H1 (cell line): ENCODE data around the gene CXCL17. TPM values are rescaled to one million over a fixed set of nuclear protein-coding genes. Genes with fewer than 3 reads are reported as not detected.

ENCODE experiments used
- CTCF ChIA-PET: fragments of 300-600 bp; sonication (Branson Sonifier 250); formaldehyde crosslinking; loops from one replicate; lab custom pipeline; 2021; ENCODE audit not compliant: partially characterized antibody; lab: Charles Lee
- POLR2A ChIA-PET: fragments of 300-600 bp; sonication (Branson Sonifier 250); formaldehyde crosslinking; loops from one replicate; lab custom pipeline; 2021; ENCODE audit warnings: inconsistent platforms; ENCODE audit not compliant: partially characterized antibody; lab: Charles Lee
- DNase-seq, 2 experiments: peaks; one replicate each; pipeline versions ENCODE4 v3.0.0 to v3.0.0-alpha.2; 2010 to 2022; ENCODE audit warnings: low spot score in 2 of 2, low read depth in 1 of 2, mixed read lengths in 1 of 2
- FAIRE-seq: peaks from 2 replicates; lab custom pipeline; 2011; peaks lifted over from hg19 to GRCh38; lab: Jason Lieb, UNC
- H2AFZ ChIP-seq: 2 replicates; pipeline ENCODE4 v1.8.1; 2012; ENCODE audit warnings: low read length, inconsistent platforms
- H2AK5ac ChIP-seq: 2 replicates; pipeline ENCODE4 v1.6.1; 2013; ENCODE audit warnings: low read depth, low read length
- H2BK120ac ChIP-seq: replicated peaks from 2 replicates; pipeline ENCODE3; 2013; ENCODE audit warnings: low read depth, low read length, inconsistent platforms
- H2BK12ac ChIP-seq: 2 replicates; pipeline ENCODE4 v1.6.1; 2013; ENCODE audit warnings: low read depth, low read length
- H2BK15ac ChIP-seq: 2 replicates; pipeline ENCODE4 v1.6.1; 2013; ENCODE audit warnings: low read length
- H2BK20ac ChIP-seq: 2 replicates; pipeline ENCODE4 v1.6.1; 2013; ENCODE audit warnings: low read length
- H2BK5ac ChIP-seq: 2 replicates; pipeline ENCODE4 v1.6.1; 2013; ENCODE audit warnings: low read depth, low read length
- H3K14ac ChIP-seq: 2 replicates; pipeline ENCODE4 v1.6.1; 2013; ENCODE audit warnings: inconsistent platforms; ENCODE audit not compliant: insufficient read length
- H3K18ac ChIP-seq: 2 replicates; pipeline ENCODE4 v1.6.1; 2013; ENCODE audit warnings: low read length; ENCODE audit errors: extremely low read depth
- H3K23ac ChIP-seq: 2 replicates; pipeline ENCODE4 v1.6.1; 2013; ENCODE audit warnings: inconsistent platforms; ENCODE audit not compliant: insufficient read length
- H3K23me2 ChIP-seq: 2 replicates; pipeline ENCODE4 v1.6.1; 2013; ENCODE audit warnings: low read depth, low read length
- H3K27ac ChIP-seq: 2 replicates; pipeline ENCODE4 v1.6.1; 2011; ENCODE audit warnings: low read depth, low read length, inconsistent platforms
- H3K27me3 ChIP-seq, 4 experiments: replicated peaks in 1 of 4; 1 replicate in 1 of 4; 2 replicates in 3 of 4; pipeline versions ENCODE4 v1.6.1 to v1.8.1; 2011 to 2013; ENCODE audit warnings: low read length in 3 of 4, mild to moderate bottlenecking in 3 of 4, inconsistent platforms in 2 of 4, mixed read lengths in 2 of 4, moderate library complexity in 1 of 4; ENCODE audit not compliant: control insufficient read depth in 3 of 4, insufficient read depth in 3 of 4; ENCODE audit errors: extremely low read depth in 1 of 4
- H3K36me3 ChIP-seq, 4 experiments: 2 replicates each; pipeline versions ENCODE4 v1.6.1 to v1.8.1; 2011 to 2013; ENCODE audit warnings: mild to moderate bottlenecking in 4 of 4, low read length in 3 of 4, moderate library complexity in 2 of 4, control low read depth in 1 of 4, inconsistent platforms in 1 of 4; ENCODE audit not compliant: insufficient read depth in 4 of 4, control insufficient read depth in 2 of 4
- H3K4ac ChIP-seq: replicated peaks from 2 replicates; pipeline ENCODE3; 2013; ENCODE audit warnings: low read length, low read depth, mixed read lengths, inconsistent platforms; ENCODE audit not compliant: insufficient read length
- H3K4me1 ChIP-seq, 4 experiments: replicated peaks in 1 of 4; 1 replicate in 1 of 4; 2 replicates in 3 of 4; pipeline versions ENCODE4 v1.6.1 to v1.8.1; 2011 to 2013; ENCODE audit warnings: low read length in 3 of 4, inconsistent platforms in 2 of 4, mixed read lengths in 1 of 4; ENCODE audit not compliant: insufficient read depth in 4 of 4, control insufficient read depth in 3 of 4
- H3K4me2 ChIP-seq, 2 experiments: 2 replicates each; pipeline versions ENCODE4 v1.6.1 to v1.8.1; 2011 to 2013; ENCODE audit warnings: low read depth in 2 of 2, low read length in 2 of 2, control low read depth in 1 of 2, inconsistent platforms in 1 of 2, mild to moderate bottlenecking in 1 of 2; ENCODE audit not compliant: insufficient read depth in 1 of 2
- H3K4me3 ChIP-seq, 4 experiments: fragments of 200-600, 300-600 bp in 1 of 4; sonication (generic), shearing (Covaris generic), sonication (Bioruptor Twin) in 1 of 4; 2 replicates each; pipeline versions ENCODE4 v1.5.1 to v1.8.1; 2011 to 2016; ENCODE audit warnings: low read length in 4 of 4, low read depth in 3 of 4, control low read depth in 2 of 4, inconsistent platforms in 2 of 4, mild to moderate bottlenecking in 2 of 4, mixed read lengths in 1 of 4, moderate library complexity in 1 of 4; ENCODE audit not compliant: insufficient read depth in 2 of 4; ENCODE audit errors: extremely low read depth in 1 of 4
- H3K56ac ChIP-seq: replicated peaks from 2 replicates; pipeline ENCODE3; 2013; ENCODE audit warnings: low read depth, mild to moderate bottlenecking, mixed read lengths, low read length, inconsistent platforms; ENCODE audit not compliant: insufficient read length
- H3K79me1 ChIP-seq: 2 replicates; pipeline ENCODE4 v1.6.1; 2013; ENCODE audit warnings: low read depth, low read length, control low read depth
- H3K79me2 ChIP-seq, 2 experiments: 2 replicates each; pipeline versions ENCODE4 v1.6.1 to v1.8.1; 2012 to 2013; ENCODE audit warnings: low read length in 2 of 2, mild to moderate bottlenecking in 2 of 2, inconsistent platforms in 1 of 2; ENCODE audit not compliant: insufficient read depth in 2 of 2, control insufficient read depth in 1 of 2
- H3K9ac ChIP-seq, 4 experiments: replicated peaks in 1 of 4; 1 replicate in 1 of 4; 2 replicates in 3 of 4; pipeline versions ENCODE4 v1.6.1 to v1.8.1; 2011 to 2013; ENCODE audit warnings: low read depth in 3 of 4, low read length in 3 of 4, control low read depth in 2 of 4, mild to moderate bottlenecking in 2 of 4, moderate library complexity in 2 of 4, inconsistent platforms in 1 of 4; ENCODE audit errors: extremely low read depth in 1 of 4
- H3K9me3 ChIP-seq, 2 experiments: 2 replicates each; pipeline versions ENCODE4 v1.6.1 to v1.8.1; 2012 to 2013; ENCODE audit warnings: mild to moderate bottlenecking in 2 of 2, moderate library complexity in 2 of 2, control low read depth in 1 of 2, inconsistent platforms in 1 of 2, low read depth in 1 of 2, low read length in 1 of 2, mixed read lengths in 1 of 2; ENCODE audit not compliant: insufficient read depth in 2 of 2
- H4K20me1 ChIP-seq, 2 experiments: replicated peaks in 1 of 2; 2 replicates each; pipeline versions ENCODE3 to v1.8.1; 2011 to 2013; ENCODE audit warnings: inconsistent platforms in 2 of 2, low read length in 2 of 2, mild to moderate bottlenecking in 1 of 2; ENCODE audit not compliant: insufficient read depth in 2 of 2, control insufficient read depth in 1 of 2
- H4K5ac ChIP-seq: 2 replicates; pipeline ENCODE4 v1.6.1; 2013; ENCODE audit warnings: low read length, low read depth, mixed read lengths, inconsistent platforms; ENCODE audit not compliant: insufficient read length
- H4K8ac ChIP-seq: 2 replicates; pipeline ENCODE4 v1.8.0; 2013; ENCODE audit warnings: mild to moderate bottlenecking, moderate library complexity, low read length, inconsistent platforms; ENCODE audit not compliant: insufficient read depth; ENCODE audit errors: extremely low read depth
- H4K91ac ChIP-seq: replicated peaks from 2 replicates; pipeline ENCODE3; 2013; ENCODE audit warnings: low read length, mixed read lengths, inconsistent platforms; ENCODE audit not compliant: insufficient read length
- RFX5 ChIP-seq: IDR thresholded peaks from 2 replicates; pipeline ENCODE4 v1.6.1; 2011; ENCODE audit warnings: low read depth, low read length, improper control_type of control experiment, borderline replicate concordance
- SP2 ChIP-seq: IDR thresholded peaks from 2 replicates; pipeline ENCODE4 v1.6.1; 2012; ENCODE audit warnings: mild to moderate bottlenecking, low read length, inconsistent platforms
- WGBS, 2 experiments: shearing (Covaris generic) in 1 of 2; methylation state at CpG; one replicate each; pipeline versions ENCODE4 v1.1.6 to v1.1.7; 2013 to 2015; ENCODE audit warnings: low lambda C conversion rate in 2 of 2, mixed read lengths in 2 of 2, inconsistent platforms in 1 of 2, low coverage in 1 of 2, missing lambda C conversion rate in 1 of 2; ENCODE audit not compliant: insufficient replicate concordance in 2 of 2, insufficient coverage in 1 of 2, insufficient read length in 1 of 2; ENCODE audit errors: extremely low coverage in 1 of 2, missing lambda C conversion rate in 1 of 2; 5-methylcytosine and 5-hydroxymethylcytosine counted together
- polyA plus RNA-seq, 7 experiments: library from polyadenylated mRNA; depleted of rRNA in 3 of 7; stranded (reverse) in 5 of 7; unstranded in 2 of 7; fragments of >200 nt in 5 of 7; fragments of 200-250 nt in 2 of 7; gene quantifications; 1 replicate in 5 of 7; 2 replicates in 1 of 7; 4 replicates in 1 of 7; pipeline versions ENCODE4 v1.2.1 to v1.2.3, GENCODE V29; 2011 to 2013; ENCODE audit warnings: missing spikeins in 2 of 7, mixed read lengths in 2 of 7
- total RNA-seq: library from RNA; stranded (reverse); fragmentation: NEBNext Ultra II Directional; extraction: Animal tissue kit (Norgen Biotek cat#: 25700); gene quantifications from 2 replicates; pipeline ENCODE4 v1.2.1, GENCODE V29; 2021

Gene CXCL17
- total and polyA plus RNA-seq, 2 of the 8 experiments (the other 6 are each of a cell fraction or from before 2014, with no cell fraction given) = not detected

- Histone ChIP-seq H3K36me3 (no peaks in the 10 kb centered on the region), H3K9ac (peak overlapping the region; percentile 49 to 67 (median 64)), H3K27me3 (peaks cover 0 to 10% (median 5%) of the 10 kb centered on the region in 4 experiments; a peak in 5 of 7 replicates), H4K8ac (peak overlapping the region; percentile 89), H3K4me3 (peak overlapping the region; percentile 67 to 90 (median 75)), H3K56ac (peak overlapping the region; percentile 73), H2BK5ac (peak overlapping the region; percentile 14; the same call in 1 of the 2 replicates), H3K27ac (no peak overlapping the region), H2BK15ac (no peak overlapping the region), H3K4me2 (peak overlapping the region; percentile 94 to 95), H4K91ac (peak overlapping the region; percentile 73), H3K79me1 (peaks cover 10% of the 10 kb centered on the region), H3K79me2 (peaks cover 0 to 6% of the 10 kb centered on the region in 2 experiments; a peak in 1 of 4 replicates), H3K23ac (no peak overlapping the region), H4K5ac (peak overlapping the region; percentile 83), H3K9me3 (no peaks in the 10 kb centered on the region), H2BK12ac (peak overlapping the region; percentile 27; the same call in 1 of the 2 replicates), H3K23me2 (peaks cover 19% of the 10 kb centered on the region; the same call in 1 of the 2 replicates), H3K4ac (peak overlapping the region; percentile 91), H3K14ac (no peak overlapping the region), H2AK5ac (no peak overlapping the region), H2BK120ac (peak overlapping the region; percentile 31), H3K4me1 (peaks cover 7 to 18% (median 12%) of the 10 kb centered on the region in 4 experiments; a peak in 6 of 7 replicates), H2BK20ac (no peak overlapping the region), H3K18ac (peak overlapping the region; percentile 78; the same call in 1 of the 2 replicates), H4K20me1 (peaks cover 9 to 22% of the 10 kb centered on the region in 2 experiments), H2AFZ (no peak overlapping the region)
- 2% methylated on average over 54 of the region's 80 CpGs; no CpG with 5 or more reads in 1 of the 2 experiments for WGBS, 2 experiments
- ChIA-PET POLR2A (interaction anchor here (0.6 to 7.7 kb wide), 14 partner anchors 11 to 1103 kb away, joined by 3 to 47 read pairs (median 4); partner anchors contain the start of genes CNFN and RPS19), CTCF (interaction anchor here (0.6 to 3.2 kb wide), 23 partner anchors 8 to 1571 kb away, joined by 3 to 27 read pairs (median 4); no protein-coding TSS in a partner anchor)
- DNase-seq (peak; percentile 78 to 97), FAIRE-seq (peak; percentile 60)
- no peak for TF ChIP-seq SP2
- TF ChIP-seq RFX5 = no peak
These were observed 41.1 kb downstream of the CXCL17 start for GRCh38 chr19:42401365-42402303.
